ENCODE results near the gene OTOP3.

- TF ChIP-seq CTCF (conservative IDR thresholded peaks at IDR 0.05 in 1 of 2, IDR thresholded peaks at IDR 0.05 in 1 of 2; ENCODE audit: low read depth in 1 of 2, low read length in 2 of 2) (no peak), EZH2 (IDR thresholded peaks at IDR 0.05; ENCODE audit: low read length, missing control alignments) (no peak)
Measured at GRCh38 chr17:74956093-74956492, 20.4 kb downstream of the OTOP3 start.
